Suprapubic skin (tissue), 3 donors: ENCODE data around the gene SENP7.

Source experiments
- POLR2AphosphoS5 ChIP-seq, 3 donors: sonication (generic); formaldehyde crosslinking; IDR thresholded peaks; one replicate each; pipeline ENCODE4 v1.6.1; 2017; ENCODE audit warnings: antibody characterized with exemption in 3 of 3
- TF ChIP-seq, protein P1 (sequence below), 2 donors: fragments of 200-600 bp in 1 of 2; fragments of 450-650 bp in 1 of 2; sonication (generic) in 1 of 2; IDR thresholded peaks; one replicate each; pipeline ENCODE4 v1.5.1; 2016 to 2019; ENCODE audit warnings: antibody characterized with exemption in 2 of 2, mild to moderate bottlenecking in 1 of 2, moderate library complexity in 1 of 2

DNA sequence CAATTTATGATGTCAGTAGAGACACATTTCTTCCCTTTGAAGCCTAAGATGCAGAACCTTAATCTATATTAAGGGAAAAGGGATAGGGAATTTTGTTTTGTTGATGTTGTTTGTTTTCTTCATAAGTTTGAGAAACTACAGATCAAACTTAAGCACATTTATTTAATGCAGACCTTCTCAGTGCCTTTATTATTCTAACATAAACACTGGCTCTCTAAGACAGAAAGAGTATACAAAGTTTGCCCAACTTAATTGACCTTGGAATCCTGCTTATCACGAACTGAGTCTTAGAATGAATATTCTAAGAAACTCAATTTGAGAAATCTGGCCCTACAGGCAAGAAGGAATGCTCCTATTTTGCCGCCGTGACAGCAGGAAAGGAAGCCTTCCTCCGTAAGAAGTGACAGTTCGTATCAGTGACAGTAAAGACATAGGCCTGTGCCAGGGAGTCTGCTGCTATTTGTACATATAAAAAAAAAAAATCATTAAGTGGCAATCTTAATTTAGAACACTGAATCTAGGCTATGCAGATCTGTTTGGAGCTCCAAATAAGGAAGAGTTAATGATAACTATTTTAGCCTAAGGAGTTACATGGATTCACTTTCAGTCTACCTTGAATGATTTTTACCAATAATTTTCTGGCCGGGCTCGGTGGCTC lies 183.9 kb downstream of the SENP7 start:
- TF ChIP-seq POLR2AphosphoS5 (IDR thresholded peaks at IDR 0.05), result no peak
- TF ChIP-seq, protein P1, sequence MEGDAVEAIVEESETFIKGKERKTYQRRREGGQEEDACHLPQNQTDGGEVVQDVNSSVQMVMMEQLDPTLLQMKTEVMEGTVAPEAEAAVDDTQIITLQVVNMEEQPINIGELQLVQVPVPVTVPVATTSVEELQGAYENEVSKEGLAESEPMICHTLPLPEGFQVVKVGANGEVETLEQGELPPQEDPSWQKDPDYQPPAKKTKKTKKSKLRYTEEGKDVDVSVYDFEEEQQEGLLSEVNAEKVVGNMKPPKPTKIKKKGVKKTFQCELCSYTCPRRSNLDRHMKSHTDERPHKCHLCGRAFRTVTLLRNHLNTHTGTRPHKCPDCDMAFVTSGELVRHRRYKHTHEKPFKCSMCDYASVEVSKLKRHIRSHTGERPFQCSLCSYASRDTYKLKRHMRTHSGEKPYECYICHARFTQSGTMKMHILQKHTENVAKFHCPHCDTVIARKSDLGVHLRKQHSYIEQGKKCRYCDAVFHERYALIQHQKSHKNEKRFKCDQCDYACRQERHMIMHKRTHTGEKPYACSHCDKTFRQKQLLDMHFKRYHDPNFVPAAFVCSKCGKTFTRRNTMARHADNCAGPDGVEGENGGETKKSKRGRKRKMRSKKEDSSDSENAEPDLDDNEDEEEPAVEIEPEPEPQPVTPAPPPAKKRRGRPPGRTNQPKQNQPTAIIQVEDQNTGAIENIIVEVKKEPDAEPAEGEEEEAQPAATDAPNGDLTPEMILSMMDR (IDR thresholded peaks at IDR 0.05), result no peak
